GM19463 (cell line): Measurements from ENCODE around the gene GTF2E1.

Source experiments
- ATAC-seq: cut with Tn5 transposase; IDR thresholded peaks from one replicate; pipeline ENCODE4 v1.9.1; 2021; ENCODE audit warnings: mild to moderate bottlenecking, moderate library complexity; ENCODE audit not compliant: unreplicated experiment

GTF2E1 gene

DNA sequence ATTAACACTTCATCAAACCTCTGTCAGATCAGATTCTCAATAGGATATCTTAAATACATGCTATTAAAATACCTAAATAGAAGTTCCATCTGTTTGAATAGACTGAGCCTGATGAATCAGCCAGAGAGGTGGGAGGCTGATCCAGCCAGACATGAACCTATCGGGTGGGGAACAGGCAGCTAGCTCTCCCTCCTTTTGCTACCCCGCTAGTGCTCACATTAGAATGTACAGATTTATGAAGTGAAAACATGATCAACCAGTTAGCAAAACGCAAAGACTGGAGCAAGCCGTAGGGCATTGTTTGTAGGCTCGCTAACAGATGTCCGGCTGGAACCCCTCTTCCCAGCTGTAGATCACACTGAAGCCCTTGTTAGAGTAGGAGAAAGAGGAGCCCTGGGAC is 54.4 kb downstream of the GTF2E1 start:
- no peak for ATAC-seq

DNA sequence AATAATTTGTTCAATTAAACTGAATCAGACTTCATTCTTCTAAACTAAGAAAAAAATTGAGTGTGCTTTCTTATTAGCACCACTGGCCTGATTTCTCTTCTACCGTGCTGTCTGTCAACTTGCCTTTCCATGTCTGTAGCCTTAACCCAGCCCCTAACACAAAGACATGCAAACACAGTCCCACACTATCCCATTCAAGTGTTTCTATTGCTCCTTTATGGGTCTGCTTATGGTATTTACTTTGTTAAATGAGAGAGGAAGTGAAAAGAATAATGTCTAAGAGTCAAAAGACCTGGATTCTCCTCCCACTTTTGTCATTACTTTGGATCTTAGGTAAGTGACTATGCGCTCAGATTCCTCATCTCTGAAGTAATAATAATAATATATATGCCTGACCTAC is 55.3 kb downstream of the GTF2E1 start:
- no peak for ATAC-seq

DNA sequence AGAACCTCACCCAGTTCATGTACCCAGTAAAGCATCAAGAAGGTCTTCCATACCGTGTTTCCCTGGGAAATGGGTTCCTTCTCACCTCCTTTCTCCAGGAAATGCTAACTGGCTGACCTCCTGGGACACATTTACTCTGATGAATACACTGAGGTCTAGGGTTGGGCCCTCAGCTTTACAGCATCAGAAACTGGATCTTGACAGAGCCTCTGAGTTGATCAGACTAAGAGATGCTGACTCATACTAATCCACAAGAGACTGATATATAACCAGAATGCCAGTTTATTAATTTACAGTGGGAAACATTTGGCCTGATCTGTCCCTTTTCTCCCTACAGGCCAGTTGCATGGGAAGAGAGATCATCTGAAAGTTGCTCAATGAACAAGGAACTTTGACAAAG is 55.8 kb downstream of the GTF2E1 start:
- ATAC-seq = no peak

DNA sequence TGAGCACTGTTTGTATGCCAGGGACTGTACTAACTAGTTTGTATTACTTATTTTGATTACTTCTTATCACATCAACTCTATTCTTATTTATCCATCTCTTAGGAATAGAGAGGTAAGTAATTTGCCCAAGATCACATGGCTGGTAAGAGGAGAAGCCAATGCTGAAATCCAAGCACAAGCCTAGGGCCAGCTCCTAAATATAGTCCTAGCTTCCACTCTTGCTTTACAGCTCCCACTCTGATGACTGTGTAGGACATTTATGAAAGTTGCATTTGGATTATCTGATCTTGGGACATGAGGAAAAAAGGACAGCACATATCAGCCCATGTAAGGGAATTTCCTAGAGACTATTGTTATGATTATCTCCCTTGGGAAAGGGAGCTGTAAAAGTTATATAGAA is 58.1 kb downstream of the GTF2E1 start:
- ATAC-seq = no peak

DNA sequence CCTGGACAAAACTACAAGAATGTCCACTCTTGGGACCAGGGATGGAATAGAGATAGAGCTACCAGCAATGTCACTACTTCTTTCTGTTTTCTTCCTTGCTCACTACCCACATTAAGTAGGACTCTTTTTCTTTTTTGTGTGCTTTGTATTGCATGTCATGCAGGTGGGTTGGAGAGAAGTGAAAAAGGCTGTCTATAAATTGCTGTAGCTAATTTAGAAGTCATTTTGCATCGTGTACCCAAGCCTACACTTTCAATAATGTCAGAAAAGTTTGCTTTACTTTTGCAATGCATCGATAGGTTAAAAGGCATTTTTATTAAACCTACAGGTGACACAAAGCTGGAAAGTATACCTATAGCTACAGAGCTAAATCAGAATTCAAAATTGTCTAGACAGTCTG is 58.9 kb downstream of the GTF2E1 start:
- peak; percentile 63 for ATAC-seq

DNA sequence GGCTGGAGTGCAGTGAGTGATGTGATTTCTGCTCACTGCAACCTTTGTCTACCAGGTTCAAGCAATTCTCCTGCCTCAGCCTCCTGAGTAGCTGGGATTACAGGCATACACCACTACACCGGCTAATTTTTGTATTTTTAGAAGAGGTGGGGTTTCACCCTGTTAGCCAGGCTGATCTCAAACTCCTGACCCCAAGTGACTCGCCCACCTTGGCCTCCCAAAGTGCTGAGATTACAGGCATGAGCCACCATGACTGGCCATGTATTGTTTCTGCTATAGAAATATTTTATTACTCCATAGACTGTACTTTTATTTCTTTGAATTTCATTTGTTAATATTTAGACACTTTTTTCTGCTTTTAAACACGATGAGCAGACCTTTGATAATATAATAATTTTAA is 60.4 kb downstream of the GTF2E1 start:
- ATAC-seq = no peak

DNA sequence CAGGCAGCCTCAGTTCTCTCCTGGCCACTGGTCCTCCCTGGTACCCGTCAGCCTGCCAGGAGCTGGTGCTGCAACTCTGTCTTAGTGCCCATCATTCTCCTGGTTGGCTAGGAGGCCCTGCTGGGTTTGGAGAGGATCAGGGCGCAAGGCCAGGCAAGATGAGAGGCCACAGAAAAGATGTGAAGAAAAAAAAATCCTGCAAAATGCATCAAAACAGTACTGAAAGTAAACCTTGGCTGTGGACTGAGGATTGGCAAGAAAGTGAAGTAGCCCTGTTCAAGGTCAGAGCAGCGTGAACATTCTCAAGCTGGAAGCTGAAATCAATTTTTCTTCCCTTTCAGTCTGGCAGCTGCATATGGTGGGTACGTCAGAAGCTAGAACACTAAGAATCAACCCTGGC is 74.2 kb downstream of the GTF2E1 start:
- no peak for ATAC-seq

DNA sequence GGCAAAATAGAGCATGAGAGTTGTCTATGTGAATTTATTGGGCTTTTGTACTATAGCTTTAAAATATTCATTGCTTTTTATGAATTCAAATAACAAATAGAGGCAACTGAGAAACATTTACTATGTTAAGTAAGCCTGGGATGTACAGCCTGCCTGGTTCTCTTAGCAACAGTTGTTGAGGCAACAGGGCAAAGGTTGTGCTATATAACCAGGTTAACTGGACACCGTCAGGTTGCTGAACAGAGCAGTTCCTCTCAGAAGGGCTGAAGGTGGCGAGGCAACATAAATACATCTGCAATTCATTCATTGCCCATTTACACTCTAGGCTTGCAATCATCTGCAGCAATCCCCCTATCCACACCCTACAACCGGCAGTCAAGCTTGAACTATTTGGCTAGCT is 78.2 kb downstream of the GTF2E1 start:
- ATAC-seq = no peak

DNA sequence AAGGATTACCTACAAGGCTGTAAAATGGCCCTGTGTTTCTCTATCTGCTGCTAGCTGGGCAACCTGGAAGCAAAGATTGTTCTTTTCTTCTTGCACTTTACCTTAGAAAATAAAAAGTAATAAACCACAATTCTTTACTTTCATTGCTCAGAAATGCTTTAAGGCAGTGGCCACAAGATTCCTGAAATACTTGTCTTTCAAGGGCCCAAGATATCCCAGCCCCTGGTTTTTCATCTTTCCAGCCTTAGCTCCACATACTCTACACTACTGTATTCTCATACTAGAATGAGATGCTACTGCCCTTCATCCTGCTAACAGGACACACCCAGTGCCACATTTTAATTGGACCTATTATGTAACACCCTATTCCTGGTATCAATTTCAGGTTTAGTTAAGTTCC is 78.9 kb downstream of the GTF2E1 start:
- ATAC-seq = no peak

DNA sequence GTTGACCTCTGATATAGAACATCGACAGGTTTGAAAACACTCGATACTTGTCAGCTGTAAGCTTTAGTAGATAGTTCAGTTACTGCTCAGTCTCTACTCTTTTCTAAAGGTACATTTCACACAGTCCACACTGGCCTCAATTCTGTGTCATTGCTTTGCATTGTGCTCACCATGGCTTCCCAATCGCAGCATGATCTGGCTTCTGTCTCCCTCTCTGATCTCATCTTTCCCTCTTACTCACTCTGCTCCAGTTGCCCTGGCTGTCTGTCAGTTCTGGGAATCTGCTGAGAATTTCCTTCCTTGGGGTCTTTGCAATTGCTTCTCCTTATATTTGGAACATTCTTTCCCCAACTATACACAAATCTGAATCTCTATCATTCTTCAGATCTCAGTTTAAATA is 80.6 kb downstream of the GTF2E1 start:
- ATAC-seq = no peak

DNA sequence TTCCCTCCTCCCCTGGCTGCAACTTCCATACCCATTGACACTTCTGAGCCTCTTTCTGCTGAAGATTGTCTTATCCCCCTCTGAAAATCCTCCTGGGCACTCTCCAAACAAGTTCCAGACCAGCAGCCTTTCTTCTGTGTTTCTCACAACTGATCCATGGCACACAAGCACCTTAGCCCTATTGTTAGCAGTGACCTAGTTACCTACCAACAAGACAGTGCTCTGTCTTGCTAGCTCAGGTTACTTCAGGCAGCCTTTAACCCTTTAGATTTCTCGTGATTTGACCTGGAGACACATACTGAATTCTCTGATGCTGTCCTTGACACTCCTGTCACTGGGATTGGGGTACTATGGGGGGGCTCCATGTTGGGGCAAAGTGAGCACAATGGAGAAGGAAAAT is 82.1 kb downstream of the GTF2E1 start:
- no peak for ATAC-seq

DNA sequence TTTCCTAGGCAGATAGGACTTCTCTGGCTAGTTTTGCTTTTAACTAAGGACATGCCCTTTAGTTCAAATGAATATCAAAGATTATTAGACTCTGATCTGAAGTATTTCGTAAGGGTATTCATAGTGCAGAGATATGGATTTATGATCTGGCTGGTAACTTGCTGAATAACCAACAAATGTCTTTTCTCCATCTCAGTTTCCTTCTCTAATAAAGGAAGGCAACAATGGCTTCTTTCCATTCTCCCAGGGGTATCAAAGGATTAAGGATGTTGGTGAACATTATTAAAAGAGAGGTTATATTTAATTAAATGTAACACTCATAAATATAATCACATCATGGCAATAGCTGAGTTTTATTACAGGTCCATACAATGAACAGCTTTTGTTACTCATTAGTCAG is 86.3 kb downstream of the GTF2E1 start:
- ATAC-seq = no peak

DNA sequence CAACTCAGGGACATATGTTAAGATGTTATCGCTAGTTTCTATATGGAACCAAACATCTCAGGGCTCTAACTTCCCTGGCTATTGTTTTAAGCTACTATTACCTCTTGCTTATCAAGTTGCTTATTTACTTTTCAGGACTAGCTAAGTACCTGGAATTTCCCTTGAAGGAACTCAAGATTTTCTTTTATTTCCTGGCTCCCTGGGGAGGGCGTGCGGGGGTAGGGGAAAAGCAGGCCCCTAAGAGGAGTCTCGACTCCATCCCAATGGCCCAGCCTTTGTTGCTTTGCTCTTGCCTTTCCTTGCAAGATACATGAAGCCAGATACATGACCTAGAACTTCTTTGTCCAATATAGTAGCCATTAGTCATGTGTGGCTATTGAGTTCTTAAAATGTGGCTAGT is 88.5 kb downstream of the GTF2E1 start:
- no peak for ATAC-seq
